Measurements from ENCODE around the gene CAPZB.

DNA sequence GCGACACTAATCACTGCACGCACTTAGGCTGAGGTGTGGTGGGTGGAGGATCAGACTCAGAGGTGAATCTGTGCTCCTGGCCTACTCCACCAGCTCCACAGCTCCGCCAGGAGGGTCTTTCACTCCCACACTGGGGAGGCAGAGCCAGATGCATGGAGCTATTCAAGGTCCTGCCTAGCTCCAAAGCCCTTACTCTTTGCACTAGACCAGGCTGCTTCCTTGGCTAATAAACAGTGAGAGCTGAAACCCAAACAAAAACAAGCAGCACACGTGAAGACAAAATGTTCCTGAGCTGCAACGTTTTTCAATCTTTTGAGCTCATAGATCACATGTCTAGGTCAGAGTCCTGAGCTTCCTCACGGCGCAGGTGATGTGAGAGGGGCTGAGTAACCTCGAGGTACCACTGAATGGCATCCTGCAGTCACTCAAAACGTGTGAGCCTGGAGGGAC is 19.2 kb downstream of the CAPZB start:
- TF ChIP-seq, protein P1, sequence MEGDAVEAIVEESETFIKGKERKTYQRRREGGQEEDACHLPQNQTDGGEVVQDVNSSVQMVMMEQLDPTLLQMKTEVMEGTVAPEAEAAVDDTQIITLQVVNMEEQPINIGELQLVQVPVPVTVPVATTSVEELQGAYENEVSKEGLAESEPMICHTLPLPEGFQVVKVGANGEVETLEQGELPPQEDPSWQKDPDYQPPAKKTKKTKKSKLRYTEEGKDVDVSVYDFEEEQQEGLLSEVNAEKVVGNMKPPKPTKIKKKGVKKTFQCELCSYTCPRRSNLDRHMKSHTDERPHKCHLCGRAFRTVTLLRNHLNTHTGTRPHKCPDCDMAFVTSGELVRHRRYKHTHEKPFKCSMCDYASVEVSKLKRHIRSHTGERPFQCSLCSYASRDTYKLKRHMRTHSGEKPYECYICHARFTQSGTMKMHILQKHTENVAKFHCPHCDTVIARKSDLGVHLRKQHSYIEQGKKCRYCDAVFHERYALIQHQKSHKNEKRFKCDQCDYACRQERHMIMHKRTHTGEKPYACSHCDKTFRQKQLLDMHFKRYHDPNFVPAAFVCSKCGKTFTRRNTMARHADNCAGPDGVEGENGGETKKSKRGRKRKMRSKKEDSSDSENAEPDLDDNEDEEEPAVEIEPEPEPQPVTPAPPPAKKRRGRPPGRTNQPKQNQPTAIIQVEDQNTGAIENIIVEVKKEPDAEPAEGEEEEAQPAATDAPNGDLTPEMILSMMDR (IDR thresholded peaks at IDR 0.05; ENCODE audit: low read length), result no peak
- TF ChIP-seq EZH2 (IDR thresholded peaks at IDR 0.05; ENCODE audit: borderline replicate concordance, low read length), result no peak

Data from OCI-LY1 (cell line).